MV-4-11 (cell line): ENCODE measurements around the gene PITPNM1.
"Not testable (repeated sequence)": the region's sequence is repeated elsewhere in the genome, so short reads cannot be mapped to it uniquely, and the experiment has no call there.

ENCODE experiments used
- DNase-seq: peaks from one replicate; lab custom pipeline; 2025; lab: John Stamatoyannopoulos, UW

Gene PITPNM1

DNA sequence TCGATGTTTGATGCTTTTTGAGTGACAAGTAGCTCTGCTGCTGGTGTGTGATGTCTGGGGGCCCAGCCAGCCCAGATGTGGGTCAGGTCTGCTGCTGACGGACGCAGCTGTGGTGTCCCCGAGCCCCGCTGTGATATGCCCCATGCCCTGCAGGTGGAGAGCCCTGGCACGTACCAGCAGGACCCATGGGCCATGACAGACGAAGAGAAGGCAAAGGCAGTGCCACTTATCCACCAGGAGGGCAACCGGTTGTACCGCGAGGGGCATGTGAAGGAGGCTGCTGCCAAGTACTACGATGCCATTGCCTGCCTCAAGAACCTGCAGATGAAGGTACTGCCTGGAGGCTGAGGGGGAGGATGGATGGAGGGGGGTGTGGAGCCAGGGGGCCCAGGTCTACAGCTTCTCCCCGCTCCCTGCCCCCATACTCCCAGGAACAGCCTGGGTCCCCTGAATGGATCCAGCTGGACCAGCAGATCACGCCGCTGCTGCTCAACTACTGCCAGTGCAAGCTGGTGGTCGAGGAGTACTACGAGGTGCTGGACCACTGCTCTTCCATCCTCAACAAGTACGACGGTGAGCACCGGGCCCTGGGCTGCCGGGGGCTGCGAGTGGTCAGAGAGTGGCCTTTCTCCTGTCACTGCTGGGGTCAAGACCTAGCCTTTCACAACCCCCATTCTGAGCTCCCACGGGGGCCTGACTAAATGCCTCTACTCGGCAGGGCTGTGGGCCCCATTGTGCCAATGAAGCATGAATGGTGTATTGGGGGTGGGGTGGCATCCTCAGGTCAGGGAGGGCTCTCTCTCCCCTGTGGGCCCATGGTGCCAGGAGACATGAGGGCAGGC is 15.1 kb downstream of the PITPNM1 start:
- no peak for DNase-seq

DNA sequence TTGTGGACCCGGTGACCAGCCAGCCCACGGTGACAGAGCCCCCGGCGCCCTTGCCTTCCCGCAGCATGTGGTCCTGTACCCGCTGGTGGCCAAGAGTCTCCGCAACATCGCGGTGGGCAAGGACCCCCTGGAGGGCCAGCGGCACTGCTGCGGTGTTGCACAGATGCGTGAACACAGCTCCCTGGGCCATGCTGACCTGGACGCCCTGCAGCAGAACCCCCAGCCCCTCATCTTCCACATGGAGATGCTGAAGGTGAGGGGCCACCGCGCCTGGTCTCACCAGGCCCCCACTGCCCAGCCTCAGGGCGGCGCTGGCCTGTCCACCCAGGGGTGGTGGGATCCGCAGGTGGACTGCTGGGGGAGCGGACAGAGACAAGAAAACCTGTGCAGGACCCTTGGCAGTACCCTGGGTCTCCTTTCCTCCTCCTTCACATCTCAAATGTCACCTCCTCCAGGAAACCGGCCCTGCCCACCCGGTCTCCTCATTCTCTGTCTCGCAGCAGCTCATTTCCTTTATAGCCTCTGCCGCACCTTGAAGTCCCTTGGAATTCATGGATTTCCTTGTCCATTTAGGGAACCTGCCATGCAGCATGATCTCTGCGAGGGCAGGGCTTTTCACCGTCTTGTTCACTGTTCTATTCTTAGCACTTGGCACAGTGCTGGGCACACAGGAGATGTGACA is 15.8 kb downstream of the PITPNM1 start:
- no peak for DNase-seq

DNA sequence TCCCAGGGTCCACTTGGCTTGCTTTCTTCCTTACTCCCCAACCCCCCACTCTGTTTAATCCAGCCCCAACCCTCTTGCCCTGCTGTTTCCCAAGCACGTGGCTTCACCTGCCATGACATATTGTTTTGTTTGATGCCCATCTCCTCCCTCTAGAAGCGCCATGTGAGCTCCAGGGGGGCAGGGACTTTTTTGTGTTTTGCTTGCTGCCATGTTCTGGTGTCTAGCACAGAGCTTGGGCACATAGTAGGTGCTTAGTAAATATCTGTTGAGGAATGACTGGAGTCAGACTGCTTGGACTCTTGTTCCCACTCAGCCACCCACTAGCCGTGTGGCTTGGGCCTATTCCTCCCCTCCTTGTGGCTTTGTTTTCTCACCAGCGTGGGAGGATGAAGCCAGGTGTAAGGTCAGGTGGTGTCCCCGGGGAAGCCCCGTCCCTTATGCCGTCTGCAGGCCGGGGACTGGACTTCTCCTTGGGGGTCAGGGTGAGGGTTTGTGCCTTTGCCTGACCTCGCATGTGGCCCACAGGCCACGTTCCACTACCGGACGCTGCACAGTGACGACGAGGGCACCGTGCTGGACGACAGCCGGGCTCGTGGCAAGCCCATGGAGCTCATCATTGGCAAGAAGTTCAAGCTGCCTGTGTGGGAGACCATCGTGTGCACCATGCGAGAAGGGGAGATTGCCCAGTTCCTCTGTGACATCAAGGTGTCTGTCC is 18.5 kb downstream of the PITPNM1 start:
- DNase-seq, result no peak

DNA sequence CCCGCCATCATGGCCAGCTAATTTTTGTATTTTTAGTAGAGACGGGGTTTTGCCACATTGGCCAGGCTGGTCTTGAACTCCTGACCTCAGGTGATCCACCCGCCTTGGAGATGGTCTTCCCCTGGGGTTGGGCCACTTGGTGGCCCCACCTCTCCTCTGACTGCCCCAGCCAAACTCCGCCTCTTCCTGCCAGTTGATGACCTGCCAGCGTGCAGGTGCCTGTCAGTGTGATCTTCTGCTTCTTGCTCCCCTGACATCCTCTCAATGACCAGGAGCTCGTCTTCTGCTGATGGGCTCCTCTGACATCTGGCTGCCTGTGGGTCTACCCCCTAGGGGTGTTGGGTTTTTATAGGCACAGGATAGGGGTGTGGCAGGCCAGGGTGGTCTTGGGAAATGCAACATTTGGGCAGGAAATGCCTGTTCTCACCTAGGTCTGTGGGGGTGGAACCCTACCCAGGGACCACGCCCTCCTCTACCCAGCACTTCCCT is 19.2 kb downstream of the PITPNM1 start:
- not testable (repeated sequence) for DNase-seq

DNA sequence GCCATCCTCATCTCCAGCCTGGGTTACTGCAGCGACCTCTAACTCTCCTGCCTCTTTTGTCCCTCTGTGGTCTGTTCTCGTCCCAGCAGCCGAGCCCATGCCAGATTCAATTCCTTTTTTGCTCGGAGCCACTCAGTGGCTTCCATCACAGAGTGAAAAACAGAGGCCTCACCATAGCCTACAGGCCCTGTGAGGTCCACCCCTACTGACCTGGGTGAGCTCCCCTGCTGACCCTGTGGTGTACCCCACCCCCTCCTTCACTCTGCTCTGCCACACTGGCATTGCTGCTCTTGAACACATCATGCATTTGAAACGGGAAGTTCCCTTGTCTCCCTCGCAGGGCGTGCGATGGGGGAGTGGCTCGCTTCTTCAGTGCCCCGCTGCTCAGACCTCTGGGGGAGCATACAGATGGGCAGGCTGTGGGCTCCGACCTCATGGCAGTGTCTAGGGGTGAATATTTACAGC is 20.3 kb downstream of the PITPNM1 start:
- peak; percentile 83 for DNase-seq

DNA sequence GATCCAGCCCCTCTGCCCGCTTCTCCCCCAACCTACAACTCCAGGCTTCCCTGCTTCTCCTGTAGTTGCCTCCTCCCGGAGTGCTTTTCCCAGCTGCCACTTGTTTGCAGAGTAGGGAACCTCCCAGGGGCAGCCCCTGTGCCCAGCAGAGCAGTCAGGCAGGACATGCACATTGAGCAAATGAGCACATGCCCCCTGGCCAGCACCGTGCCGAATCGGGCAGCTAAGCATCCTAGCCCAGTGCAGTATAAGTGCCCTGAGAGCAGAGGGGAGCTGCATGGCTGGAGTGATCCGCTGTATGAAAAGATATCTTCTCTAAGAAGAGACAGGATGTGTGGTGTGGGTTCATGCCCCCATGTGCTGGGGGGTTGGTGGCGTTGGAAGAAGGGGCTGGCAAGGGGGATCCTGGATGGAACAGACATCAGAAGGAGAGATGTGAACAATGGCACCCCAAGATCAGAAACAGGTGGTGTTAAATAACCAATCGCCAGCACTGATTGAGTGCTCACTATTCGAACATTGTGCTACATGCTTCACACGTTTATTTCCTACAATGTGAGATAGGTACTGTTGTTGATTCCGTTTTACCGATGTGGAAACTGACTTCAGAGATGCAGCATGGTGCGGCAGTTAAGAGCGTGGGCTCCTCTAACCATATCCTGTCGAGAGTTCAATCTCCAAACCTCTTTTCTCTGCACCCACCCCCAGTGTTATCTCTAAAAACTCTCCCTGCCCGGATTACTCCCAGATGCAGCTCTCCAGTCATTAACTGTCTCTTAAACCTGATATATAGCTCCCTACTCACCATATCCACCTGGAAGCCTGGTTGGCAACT is 21.1 kb downstream of the PITPNM1 start:
- no peak for DNase-seq

DNA sequence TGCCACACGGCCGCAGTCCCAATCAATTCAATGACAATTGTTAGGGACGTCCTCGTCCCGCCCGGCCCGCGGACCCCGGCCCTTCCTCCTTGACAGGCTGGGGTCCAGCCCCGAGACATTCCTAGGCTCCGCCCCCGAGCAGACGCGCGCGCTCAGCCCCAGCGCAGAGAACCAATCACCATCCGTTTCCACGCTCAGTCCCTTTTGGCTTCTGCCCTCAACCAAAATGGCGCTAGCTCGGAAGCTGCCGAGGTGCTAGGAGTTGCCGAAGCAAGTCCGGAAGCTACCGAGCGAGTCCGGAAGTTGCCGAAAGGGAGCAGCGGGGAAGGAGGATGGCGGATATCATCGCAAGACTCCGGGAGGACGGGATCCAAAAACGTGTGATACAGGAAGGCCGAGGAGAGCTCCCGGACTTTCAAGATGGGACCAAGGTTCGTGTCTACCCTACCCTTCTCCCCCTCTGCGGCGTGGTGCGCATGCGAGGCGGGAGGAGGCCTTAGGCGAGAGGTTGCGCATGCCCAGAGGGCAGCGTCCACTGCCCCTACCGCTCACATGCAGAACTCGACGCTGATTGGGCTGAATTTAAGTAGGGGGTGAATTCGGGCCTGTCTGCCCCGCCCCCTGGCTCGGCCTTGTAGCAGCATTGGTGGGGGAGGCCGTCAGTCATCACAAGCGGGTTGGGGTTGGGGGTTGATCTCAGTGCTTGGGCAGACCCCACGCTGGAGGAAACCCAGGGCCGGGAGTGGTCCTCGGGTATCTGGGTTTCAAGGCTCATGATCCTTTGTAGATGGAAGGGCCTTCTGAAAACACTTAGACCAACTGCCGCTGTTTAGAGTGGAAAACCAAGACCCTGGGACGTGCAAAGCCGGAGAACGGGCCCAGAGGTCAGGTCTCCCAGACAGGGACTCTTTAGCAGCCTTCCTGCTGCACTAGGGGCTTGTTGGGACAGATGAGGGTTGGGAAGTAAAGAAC is 22.1 kb downstream of the PITPNM1 start, which contains the start of gene AIP:
AIP (plus strand) TSS at position 200 of the 972 bp plus-strand sequence; CDS start at position 333, 133 bp downstream.
- peak; percentile 99 for DNase-seq

DNA sequence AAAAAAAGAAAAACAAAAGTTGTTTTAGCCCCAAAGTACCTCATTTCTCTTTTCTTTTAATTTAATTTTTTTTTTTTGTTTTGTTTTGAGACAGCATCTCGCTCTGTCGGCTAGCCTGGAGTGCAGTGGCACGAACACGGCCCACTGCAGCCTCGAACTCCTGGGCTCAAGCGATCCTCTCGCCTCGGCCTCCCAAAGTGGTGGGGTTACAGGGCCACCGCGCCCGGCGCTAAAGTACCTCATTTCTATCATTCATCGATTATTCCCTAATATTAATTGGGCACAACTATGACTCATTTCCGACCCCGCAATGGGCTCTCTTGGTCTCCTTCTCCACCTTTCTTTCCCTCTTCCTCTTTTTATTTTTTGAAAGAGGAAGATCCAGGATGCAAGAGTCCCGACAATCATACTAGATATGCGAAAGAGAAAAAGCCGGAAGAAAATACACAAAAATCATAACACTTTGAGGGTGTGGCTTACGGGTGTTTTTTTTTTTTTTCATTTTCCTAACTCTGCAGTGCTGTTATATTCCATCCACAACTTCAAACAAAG is 22.8 kb downstream of the PITPNM1 start:
- peak; percentile 91 for DNase-seq

DNA sequence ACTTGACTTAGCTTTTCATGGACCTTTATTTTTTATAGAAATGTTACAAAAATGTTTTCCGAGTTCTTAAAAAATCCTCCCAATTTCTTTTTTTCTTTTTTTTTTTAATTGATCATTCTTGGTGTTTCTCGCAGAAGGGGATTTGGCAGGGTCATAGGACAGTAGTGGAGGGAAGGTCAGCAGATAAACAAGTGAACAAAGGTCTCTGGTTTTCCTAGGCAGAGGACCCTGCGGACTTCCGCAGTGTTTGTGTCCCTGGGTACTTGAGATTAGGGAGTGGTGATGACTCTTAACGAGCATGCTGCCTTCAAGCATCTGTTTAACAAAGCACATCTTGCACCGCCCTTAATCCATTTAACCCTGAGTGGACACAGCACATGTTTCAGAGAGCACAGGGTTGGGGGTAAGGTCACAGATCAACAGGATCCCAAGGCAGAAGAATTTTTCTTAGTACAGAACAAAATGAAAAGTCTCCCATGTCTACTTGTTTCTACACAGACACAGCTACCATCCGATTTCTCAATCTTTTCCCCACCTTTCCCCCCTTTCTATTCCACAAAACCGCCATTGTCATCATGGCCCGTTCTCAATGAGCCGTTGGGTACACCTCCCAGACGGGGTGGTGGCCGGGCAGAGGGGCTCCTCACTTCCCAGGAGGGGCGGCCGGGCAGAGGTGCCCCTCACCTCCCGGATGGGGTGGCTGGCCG is 27.7 kb downstream of the PITPNM1 start:
- not testable (repeated sequence) for DNase-seq

DNA sequence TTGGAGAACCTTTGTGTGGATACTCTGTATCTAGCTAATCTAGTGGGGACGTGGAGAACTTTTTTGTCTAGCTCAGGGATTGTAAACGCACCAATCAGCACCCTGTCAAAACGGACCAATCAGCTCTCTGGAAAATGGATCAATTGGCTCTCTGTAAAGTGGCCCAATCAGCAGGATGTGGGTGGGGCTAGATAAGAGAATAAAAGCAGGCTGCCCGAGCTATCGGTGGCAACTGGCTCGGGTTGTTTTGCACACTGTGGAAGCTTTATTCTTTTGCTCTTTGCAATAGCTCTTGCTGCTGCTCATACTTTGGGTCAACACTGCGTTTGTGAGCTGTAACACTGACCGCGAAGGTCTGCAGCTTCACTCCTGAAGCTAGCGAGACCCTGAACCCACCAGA is 28.5 kb downstream of the PITPNM1 start:
- DNase-seq, result not testable (repeated sequence)

DNA sequence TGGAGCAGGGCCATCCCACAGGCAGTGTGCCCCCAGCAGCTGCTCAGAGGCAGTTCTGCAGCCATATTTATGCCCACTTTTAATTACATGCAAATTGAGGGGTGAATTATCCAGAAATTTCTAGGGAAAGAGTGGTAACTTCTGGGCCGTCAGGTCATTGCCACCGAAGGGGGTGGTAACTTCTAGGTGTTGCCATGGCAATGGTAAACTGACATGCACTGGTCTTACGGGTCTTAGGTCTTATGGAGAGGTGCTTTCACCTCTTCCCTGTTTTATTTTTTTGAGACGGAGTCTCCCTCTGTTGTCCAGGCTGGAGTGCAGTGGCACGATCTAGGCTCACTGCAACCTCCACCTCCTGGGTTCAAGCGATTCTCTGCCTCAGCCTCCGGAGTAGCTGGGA is 32.3 kb downstream of the PITPNM1 start:
- no peak for DNase-seq

DNA sequence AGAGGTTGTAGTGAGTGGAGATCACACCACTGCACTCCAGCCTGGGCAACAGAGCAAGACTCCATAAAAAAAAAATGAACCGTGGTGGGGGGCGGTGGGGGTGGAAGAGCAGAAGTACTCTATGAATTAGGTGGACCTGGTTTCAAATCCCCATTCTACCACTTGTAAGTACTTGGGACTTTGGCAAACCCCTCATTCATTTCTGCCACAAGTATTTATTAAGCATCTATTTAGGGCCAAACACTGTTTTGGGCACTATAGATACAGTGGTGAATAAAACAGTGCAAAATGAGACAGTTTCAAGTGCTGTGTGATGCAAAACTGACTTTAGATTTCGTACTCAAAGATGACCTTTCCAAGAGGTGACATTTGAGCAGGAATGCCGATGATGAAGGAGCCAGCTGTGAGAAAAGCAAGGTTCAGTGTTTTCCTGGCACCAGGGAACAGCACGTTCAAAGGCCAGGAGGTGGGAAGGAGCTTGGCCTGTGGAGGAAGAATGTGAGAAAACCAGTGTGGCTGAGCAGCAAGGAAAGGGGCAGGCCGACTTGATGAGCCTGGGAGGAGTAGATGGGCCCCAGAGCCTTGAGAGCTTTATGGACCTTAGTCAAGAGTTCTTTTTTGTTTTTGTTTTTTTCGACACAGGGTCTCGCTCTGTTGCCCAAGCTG is 34.7 kb downstream of the PITPNM1 start:
- peak; percentile 5 for DNase-seq

DNA sequence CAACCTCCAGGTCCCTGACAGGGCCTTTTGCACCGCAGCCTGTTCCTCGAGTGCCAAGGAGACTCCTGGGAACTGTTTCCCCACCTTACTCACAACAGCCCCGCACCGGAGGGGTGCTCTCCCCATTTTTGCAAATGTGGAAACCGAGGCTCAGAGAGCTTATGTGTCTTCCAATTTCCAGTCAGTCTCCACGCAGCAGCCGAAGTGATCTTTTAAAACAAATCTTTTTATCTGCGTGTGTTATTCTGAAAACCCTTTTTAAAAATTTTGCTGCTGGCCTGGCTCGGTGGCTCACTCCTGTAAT is 35.7 kb downstream of the PITPNM1 start:
- no peak for DNase-seq

DNA sequence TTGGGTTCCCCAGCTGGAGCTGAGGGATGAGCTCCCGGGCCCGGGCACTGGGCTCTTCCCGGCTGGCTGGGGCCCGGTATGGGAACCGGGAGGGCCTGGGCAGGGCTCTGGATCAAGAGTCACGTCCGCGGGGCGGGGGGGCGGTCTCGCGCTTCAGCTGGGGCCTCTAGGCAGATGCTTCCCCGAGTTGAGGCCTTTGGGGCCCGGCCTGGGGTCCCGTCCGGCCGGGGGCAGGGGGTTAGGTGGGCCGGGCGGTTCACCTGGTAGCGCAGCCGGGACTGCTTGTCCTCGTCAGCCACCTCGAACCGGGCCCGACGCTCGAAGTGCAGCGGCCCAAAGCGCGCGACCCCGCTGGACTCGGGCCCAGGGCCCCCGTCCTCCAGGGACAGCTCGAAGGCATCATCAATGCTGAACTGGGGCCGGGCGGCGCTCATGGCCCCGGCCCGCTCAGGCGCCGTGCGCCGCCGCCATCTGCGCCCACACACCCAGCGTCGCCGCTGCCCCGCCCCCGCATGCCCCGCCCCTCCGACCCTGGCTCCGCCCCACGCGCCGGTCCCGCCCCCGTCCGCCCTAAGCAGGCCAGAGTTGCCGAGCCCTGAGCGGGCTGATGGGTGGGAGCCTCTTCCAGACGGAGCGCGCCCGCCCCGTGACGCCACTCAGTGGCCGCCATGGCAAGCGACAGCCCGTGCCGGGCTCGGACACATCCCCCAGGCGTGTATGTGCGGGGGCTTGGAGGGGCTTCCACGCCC is 36.2 kb downstream of the PITPNM1 start, which contains the start of gene TMEM134:
TMEM134 (minus strand) TSS at position 493 of the 749 bp plus-strand sequence; CDS start at position 434, 59 bp downstream.
- peak; percentile 84 for DNase-seq

DNA sequence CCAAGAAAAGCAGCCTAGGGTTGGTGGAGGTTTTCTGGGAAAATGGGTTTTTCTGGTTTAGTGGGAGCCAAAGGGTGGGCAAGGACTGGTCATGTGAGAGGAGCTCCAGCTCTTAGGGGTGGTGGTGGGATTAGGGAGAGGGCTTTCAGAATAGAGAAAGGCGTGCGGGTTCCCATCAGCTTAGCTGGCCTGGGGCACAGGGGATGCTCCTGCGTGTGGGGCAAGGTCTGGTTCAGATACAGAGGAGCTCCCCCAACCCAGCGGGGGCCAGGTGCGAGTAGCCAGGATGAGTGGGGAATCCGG is 36.8 kb downstream of the PITPNM1 start:
- no peak for DNase-seq

DNA sequence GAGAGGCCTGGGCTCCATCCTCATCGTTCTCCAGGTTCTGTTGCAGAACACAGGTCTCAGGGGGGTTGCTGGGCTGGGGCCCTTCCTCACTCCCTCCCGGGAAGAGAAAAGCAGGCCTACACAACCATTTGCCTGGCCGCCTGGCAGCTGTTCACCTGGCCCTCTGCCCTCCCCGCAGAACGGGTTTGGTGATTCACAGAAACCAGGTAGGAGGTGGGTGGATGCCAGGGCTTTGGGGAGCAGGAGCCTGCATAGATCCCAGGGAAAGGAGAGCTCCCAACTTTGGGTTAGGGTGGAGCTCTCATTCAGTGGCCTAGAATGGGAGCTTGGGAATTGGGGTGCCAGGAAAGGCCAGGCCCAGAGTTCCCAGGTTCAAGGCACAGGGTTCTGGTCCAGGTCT is 37.1 kb downstream of the PITPNM1 start:
- DNase-seq, result no peak

DNA sequence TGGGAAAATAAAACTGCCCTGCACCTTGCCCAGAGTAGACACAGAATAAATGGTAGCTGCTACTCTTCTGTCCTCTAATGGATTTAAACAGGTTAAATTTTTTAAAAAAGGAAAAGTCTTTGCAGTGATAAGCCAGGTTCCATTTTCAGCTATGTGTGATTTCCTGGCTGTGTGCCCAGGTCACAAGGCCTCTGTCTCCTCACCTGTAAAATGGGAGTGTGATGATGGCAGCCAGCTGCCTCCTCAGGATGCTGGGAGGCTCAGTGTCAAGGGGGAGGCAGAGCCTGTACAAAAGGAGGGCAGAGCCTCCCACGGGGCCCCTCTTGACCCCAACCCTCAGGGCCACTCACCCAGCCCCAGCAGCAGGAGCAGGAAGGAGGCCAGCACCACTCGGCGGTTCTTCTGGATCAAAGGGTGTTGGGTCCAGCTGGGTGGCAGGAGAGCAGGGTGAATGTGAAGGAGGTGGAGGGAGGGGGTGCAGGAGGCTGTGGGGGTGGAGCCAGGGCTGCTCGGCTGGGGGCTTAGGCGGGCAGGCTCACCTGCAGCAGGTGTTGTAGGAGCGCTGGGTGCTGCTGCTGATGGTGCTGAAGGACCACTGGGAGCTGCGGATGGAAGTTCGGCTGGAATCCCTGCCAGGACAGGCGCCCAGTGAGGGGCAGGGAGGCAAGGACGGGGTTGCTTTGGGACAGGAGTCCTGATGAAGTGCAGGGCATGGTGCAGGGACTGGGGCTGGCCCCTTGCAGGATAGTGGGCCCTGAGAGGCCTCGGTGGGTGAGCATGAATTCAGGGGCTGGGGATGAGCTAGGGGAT is 38.0 kb downstream of the PITPNM1 start:
- no peak for DNase-seq
